ENCODE measurements around the gene NUP50. TPM values are rescaled to one million over a fixed set of nuclear protein-coding genes. Genes with fewer than 3 reads are reported as not detected.

NUP50 gene
- 125 and 134 TPM in 2 replicates for total RNA-seq (2021)
- long read RNA-seq, full-length matches to known transcripts: 426 of 563 reads
- long read RNA-seq, partial matches to known transcripts: 53 of 563 reads
- long read RNA-seq, other reads (novel, unspliced or antisense): 84 of 563 reads

- H4K20me1 ChIP-seq (ENCODE audit: control insufficient read depth, insufficient read depth, insufficient read length): no peaks in the 10 kb centered on the region
- H2BK20ac ChIP-seq (ENCODE audit: low read depth, low read length, poor library complexity, severe bottlenecking): no peak within 1 kb of the TSS
- H2BK12ac ChIP-seq (ENCODE audit: insufficient read length, low read depth, low read length): no peak within 1 kb of the TSS
- peaks cover 11% of the 10 kb centered on the region for H3K79me1 ChIP-seq (ENCODE audit: insufficient read depth, low read depth, low read length, poor library complexity, severe bottlenecking)
- no peak within 1 kb of the TSS for H2BK120ac ChIP-seq (ENCODE audit: low read depth, low read length, poor library complexity, severe bottlenecking)
- no peak within 1 kb of the TSS for H3K23ac ChIP-seq (ENCODE audit: insufficient read length, low read depth, low read length)
- no peak within 1 kb of the TSS for H3K27ac ChIP-seq (ENCODE audit: insufficient read length, low read depth, low read length)
- H3K56ac ChIP-seq (ENCODE audit: insufficient read length, low read depth, low read length): no peak within 1 kb of the TSS
- no peak within 1 kb of the TSS for H2AK5ac ChIP-seq (ENCODE audit: insufficient read length, low read length)
- H4K91ac ChIP-seq (ENCODE audit: insufficient read length, low read depth, low read length): no peak within 1 kb of the TSS
- peaks cover 25 to 40% of the 10 kb centered on the region in 2 experiments for H3K4me1 Mint-ChIP-seq
- no peaks in the 10 kb centered on the region for H3K27me3 ChIP-seq (ENCODE audit: insufficient read depth, low read length)
- H3K4me3 Mint-ChIP-seq: peak within 1 kb of the TSS; percentile 88 to 99
- no peak within 1 kb of the TSS for H4K8ac ChIP-seq (replicated peaks; ENCODE audit: insufficient read length, low read depth, low read length)
- H3K9me3 Mint-ChIP-seq: no peaks in the 10 kb centered on the region
- DNase-seq: peak; percentile 96
- peak within 1 kb of the TSS; percentile 99 for H3K4me2 ChIP-seq (ENCODE audit: insufficient read depth, insufficient read length, low read length)
- no peak within 1 kb of the TSS for H3K4ac ChIP-seq (ENCODE audit: low read depth, low read length)
- TF ChIP-seq CTCF (conservative IDR thresholded peaks at IDR 0.05): 0 out of 3 replicates have a peak, but pooled peaks have one; percentile 13
- H3K9me3 ChIP-seq (ENCODE audit: control insufficient read depth, low read depth, low read length): no peaks in the 10 kb centered on the region
- H3K23me2 ChIP-seq (ENCODE audit: insufficient read length, low read depth, low read length, poor library complexity, severe bottlenecking): peaks cover 15% of the 10 kb centered on the region
- H3K14ac ChIP-seq (ENCODE audit: insufficient read depth, low read length): peak within 1 kb of the TSS; percentile 83
- H3K27ac Mint-ChIP-seq: peak within 1 kb of the TSS; percentile 91 to 97 (median 92)
- H3K18ac ChIP-seq (ENCODE audit: insufficient read length, low read depth, low read length): peak within 1 kb of the TSS; percentile 86
- H3K79me2 ChIP-seq (ENCODE audit: insufficient read depth, low read length): peaks cover 18% of the 10 kb centered on the region
- no peak within 1 kb of the TSS for H2BK15ac ChIP-seq (ENCODE audit: low read depth, low read length)
- no peak within 1 kb of the TSS for H2AFZ ChIP-seq (ENCODE audit: low read length)
- H3K27me3 Mint-ChIP-seq (ENCODE audit: low read depth): no peaks in the 10 kb centered on the region
- no peak within 1 kb of the TSS for H3T11ph ChIP-seq (ENCODE audit: low read length)
- WGBS (ENCODE audit: extremely low coverage, insufficient read length, low lambda C conversion rate): no CpG with 5 or more reads among the region's 100 CpGs
- H3K36me3 Mint-ChIP-seq (ENCODE audit: insufficient read depth in 1 of 3, low read depth in 3 of 3): peaks cover 11 to 20% (median 18%) of the 10 kb centered on the region in 3 experiments
- no peaks in the 10 kb centered on the region; the same call in none of the 2 replicates for H3K4me1 ChIP-seq (ENCODE audit: insufficient read depth, low read length)
- H3K9ac ChIP-seq (ENCODE audit: extremely low read depth, insufficient read length, low read length): peak within 1 kb of the TSS; percentile 77
- H4K5ac ChIP-seq (ENCODE audit: insufficient read length, low read depth, low read length): no peak within 1 kb of the TSS
- H2BK5ac ChIP-seq (ENCODE audit: insufficient read length, low read length): no peak within 1 kb of the TSS
Measured at GRCh38 chr22:45163451-45164269, at the start of gene NUP50. NUP50 (plus strand) TSS chr22:45163925; CDS start chr22:45168178, 4,253 bp downstream.
